HG02840 (cell line): ENCODE data around the gene FOXA1.

Experiments used
- ATAC-seq: cut with Tn5 transposase; IDR thresholded peaks from one replicate; pipeline ENCODE4 v1.9.1; 2021; ENCODE audit warnings: mild to moderate bottlenecking, moderate library complexity, moderate number of reproducible peaks; ENCODE audit not compliant: unreplicated experiment, low FRiP score

The FOXA1 gene

DNA sequence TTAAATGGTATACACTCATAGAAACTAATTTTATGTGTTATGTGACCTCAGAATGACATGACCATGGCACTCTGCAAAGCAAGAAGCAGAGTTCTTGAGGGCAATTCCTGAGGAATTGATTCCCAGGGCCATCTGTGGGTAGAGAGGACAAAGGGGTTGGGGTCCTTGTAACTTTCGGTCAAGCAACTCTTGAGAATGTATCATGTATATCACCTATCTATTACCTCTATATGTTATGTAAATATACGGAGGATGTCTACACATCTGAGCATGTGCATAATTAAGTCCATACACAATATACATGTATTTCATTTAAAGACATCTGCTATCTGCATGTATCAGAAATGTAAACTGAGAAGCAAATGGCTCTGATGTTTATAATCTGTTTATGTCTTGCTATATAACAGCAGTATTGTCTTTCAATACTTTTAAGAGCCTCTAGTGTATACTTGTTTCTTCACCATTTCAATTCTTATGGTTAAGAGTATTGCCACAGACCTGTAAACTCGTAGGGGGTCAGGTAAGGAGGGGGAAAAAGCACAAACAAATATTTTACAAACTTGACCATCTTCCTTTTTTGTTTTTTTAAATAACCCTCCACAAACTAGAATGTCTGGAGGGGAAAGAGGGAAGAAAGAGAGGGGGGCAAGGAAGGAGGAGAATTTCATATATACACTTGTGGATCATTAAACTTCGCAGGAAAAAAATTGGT is 4.5 kb downstream of the FOXA1 start:
- no peak for ATAC-seq

DNA sequence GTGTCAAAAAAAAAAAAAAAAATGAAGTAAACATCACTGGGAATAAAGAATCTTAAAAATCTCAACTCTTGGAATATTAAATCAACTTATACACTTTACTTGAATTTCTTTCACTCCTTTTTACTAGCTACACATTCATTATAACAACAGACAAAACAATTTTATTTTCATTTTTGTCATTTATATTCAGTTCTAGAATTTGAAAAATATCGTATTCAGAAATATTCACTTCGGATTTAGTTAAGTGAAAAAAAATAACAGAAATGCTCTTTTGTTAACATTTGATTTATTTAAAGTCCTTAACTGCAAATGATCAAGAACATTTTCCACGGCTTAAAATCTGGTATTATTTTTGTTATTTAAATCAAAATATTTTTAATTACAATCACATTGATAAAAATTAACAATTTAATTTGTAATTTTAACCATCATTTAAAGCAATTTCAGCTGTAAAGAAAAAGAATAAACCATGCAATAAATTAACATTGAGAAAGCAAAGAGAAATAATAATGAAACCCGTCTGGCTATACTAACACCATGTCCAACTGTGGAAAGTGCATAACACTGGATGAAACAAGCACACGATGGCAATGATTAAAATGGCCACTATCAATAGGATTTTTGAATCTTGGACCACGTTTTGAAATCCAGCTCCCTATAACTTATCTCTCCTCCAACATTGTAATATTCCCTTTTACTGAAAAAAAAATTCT is 5.2 kb downstream of the FOXA1 start:
- ATAC-seq: no peak

DNA sequence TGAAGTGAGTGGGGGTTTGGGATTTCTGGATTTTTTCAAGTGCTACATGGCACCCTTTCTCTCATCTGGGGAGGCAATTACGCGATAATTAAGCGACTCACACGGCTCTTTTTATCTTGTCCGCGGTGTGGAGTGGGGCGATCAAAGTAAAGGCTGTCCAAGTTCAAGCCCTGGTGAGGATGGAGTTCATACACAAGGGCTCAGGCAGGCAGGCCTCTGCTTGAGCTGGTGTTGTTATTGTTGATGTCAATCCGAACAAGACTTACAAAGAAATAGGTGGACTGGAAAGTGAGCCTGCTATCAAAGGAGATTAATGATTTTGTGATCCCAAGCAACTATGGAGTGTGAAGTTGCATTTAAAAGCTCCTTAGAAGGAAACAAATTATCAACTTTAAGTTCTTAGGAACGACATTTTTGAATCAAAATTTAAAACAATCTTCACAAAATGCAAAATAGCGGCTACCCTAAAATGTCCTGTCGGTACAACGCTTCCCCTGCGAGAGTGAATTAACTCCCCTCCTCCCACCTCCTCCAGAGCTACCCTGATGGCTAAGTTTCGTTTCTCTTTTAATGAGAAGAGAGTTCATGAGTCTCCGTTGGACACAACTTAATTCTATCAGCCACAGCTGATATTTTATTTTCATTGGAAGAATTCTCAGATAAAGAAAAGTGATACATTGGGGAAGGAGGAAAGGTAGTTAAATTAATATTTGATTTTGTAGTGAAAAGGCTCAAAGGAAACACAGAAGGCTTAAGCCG is 5.9 kb downstream of the FOXA1 start:
- ATAC-seq: no peak

DNA sequence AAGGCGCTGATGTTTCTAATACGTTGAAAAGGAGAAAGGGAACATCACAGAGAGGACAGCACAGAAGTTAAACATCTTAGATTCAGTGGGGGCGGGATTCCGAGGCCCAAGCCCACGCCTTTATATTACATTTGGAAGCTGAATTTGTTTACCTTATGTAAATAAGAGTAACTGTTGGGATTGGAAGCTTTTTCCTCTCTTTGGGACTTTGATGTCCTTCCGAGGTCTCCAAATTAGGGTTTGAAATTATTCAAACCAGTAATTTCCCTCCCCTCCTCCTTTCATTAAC is 6.4 kb downstream of the FOXA1 start:
- no peak for ATAC-seq

DNA sequence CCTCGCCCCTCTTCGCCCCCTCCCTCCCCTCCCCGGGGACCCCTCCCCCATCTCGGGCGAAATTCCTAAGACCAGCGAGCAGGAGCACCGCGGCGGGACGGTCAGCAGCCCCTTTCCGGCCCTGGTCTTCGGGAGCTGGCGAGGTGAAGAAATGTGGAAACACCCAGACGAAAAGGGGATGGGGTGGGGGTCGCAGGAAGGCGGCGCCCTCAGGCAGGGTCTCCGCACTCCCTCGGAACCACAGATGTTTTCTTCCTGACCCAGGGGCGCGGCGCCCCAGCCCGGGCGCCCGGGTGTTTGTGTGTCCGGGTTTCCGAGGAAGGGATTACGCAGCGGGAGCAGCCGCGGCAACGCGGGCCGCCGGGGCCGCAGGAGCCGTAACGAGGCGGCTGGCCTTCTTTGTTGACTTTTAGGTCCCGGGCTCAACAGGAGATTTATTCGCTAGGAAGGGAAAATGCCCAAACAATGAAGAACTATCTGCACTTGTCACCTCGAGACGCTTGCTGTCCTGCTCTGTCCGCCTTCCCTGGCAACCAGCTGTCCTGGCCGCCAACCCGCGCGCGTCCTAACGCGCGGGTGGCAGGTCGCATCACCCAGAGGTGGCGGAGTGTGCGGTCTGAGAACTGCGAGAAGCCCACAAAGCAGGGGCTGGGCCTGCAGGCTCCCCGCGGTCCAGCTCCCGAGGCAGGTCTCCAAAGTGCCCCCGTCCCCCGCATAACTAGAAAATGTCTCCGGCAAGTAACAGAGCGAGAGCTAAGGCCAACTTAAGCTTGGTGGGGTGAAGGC is 7.0 kb downstream of the FOXA1 start:
- ATAC-seq: no peak

DNA sequence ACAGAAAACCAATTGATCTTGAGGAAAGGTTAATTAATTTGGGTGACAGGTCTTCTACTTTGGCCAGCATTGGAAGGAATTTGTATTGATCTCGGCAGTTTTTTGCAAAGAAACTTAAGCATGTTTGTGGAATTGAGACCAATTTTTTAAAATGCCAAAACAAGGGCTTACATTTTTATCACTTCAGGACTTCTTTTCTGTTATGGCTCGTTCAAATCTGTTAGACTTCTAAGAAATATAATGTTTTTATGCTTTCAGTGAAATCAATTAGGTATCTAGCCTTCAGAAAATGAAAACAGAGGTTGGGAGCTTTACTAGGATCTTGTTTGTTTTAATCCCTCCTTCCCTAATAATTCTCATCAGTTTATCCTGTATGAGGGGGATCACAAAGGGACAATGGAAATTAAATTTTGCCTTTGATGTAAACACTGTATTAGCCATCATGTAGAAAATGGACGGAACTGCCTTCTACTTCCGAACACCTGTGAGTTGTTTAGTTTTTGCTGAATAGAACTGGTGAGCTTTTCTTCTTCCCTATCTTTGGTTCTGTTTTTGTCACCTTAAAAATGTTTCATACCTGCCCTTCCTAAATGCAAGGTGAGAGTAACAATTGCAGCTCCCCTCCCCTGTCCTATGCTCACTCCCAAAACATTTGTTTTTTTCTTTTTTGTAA is 7.8 kb downstream of the FOXA1 start:
- ATAC-seq: no peak

DNA sequence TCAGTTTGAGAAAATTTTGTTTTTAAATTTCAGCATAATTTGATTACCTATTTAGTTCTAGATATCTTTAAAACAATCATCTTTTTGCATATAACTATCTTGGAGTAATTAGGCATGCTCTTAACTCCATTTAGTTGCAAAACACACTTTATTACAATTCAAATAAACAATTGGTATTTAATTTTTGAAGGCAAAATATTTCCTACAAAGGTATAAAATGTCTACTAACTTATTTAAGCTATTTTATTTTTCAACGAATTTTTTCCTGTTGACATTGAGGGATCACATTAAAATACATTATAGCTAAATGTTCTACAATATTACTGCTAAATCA is 8.3 kb downstream of the FOXA1 start:
- no peak for ATAC-seq

DNA sequence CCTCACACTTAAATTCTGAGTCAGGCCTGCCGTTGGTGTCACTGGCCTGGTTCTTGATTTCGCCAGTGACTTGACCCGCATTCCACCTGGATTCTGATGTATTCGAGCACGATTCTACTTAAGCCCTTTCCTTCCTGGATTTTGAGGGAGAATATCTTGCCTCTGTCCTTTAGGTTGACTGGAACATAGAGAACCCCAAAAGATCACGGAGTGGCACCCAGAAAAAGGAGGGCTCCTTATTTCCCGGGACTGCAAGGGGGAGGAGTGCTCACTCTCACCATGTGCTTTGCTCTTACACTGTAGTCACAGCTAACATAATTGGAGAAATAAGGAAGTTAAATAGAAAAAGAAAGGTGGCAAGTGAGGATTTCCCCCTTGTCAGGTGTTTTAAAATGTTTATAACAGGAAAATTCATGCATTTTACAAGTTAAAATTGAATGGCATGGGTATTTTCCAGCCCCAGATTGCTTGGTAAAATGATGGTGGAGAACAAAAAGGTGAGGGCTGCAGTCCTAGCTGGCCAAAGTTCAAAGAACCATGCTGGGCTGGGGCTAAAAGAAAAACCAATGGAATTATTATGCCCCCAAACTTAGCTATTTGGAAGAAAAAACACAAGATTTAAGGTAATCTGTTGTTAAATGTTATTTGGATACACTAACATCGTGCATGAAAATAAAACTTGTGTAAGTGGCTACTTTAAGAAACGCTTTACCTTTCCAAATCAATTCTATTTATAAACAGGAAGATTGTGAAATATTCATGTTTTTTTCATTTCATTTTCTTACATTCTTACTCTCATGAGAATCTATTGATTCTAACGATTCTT is 8.9 kb downstream of the FOXA1 start:
- ATAC-seq: no peak

DNA sequence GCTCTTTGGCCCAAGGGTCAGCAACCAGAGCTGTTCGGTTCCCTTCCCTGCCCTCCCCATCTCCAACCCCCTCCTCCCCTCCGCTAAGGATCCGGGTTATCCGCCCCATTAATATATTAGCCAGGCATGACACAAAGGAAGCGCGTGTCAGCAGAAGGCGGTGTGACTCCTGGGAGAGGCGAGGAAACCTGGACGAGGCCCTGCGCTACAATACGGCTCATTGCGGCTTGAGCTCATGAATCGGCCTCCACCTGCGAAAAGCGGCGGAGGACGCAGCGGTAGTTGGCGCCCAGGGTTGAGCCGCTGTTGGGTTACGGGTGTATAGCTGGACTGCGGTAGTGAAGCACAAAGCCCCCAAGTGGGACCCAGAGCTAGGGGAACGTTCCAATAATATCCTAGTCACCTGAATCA is 9.9 kb downstream of the FOXA1 start:
- no peak for ATAC-seq

DNA sequence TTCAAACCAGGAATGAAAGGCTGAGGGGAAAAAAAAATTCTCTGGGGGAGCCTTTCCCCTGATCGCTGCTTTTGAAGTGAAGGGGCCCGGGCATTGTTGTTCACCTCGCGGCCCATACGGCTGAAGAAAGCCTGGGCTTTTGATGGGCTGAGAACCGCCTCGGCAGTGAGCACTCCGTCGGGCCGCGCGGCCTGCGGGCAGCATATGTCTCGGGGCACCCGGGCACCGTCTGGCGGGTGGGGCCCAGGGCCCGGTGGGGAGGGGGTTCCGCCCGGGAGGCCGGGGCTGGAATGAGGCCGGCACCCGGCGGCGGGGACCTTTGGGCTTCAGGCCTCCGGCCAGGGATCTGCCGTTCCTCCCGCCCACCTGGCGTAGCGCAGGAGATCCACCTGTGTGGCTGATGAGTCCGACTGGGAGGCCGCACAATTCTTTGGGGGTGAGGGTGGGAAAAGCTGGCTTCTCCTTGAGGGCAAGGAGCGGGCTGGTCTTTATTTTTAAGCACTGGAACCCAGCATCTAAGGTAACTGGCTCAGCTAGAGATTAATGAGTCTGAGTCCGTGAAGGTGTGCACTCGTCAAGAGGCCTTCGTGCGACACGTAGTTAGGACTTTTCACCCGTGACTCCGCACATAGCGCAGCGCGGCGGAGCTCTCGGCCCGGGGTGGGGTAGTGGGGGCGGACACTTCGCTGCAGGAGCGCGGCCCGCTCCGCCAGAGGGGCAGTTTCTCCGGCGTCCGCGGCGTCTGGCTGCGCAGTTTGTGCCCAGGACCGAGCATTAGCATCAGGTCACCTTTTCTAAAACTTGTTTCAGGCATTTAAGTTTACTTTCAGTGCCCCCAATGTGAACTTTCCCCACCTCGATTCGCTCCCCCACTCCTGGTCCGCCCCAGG is 10.6 kb downstream of the FOXA1 start:
- ATAC-seq: no peak

DNA sequence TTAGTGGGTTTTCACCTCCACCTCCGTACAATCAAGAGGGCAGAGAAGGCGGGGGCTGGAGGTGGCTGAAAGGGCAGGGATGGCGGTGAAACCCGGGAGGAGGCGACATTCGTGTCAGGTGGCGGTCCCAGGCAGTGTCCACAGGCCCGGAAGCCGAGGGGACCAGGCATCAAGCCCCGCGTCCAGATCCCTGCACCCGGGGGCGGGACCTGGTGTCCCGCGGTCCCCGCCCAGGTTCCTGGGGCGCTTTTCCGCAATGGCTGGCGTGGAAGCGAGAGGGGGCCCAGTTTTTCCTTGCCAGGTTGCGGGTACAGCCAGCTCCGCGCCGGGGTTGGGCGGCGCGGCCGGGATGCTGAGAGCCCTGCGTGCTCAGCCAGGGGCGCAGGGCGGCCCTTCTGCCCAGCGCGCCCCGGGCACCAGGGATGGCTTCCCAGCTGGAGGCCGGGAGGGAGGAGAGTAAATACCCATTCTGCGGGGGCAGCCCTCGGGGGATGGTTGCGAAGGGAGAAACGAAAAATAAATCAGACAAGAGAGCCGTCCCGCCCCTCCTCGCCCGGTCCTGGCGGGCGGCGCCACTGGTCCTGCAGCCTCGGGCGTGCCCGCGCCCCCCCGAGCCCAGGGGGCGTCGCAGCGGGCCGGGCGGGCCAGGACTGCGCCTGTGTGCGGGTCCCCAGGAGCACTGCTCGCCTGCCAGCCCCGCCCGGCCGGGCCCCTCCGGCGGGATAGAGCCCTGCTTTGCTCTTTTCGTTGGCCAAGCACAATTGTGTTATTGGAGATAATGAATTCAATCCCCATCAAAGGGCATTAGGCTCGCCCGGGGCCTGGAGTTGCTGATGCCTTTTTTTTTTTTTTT is 11.5 kb downstream of the FOXA1 start:
- no peak for ATAC-seq

DNA sequence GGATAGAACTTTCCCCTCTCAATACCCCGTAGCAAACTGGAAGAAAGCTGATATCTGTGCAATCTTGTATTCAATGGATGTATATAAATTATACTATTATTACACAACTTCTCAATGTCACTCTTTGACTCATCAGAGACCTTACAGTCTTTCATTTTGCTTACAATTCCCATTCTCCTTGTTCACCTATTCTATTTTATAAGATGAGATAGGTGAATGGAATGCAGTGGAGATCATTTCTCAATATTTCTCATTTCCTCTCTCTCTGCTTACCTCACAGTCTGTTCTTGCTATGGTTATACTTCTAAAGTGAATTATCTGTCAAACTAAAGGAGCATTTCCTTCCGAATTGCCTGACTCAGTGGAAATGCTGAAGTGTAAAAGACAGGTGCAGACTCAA is 14.9 kb downstream of the FOXA1 start:
- ATAC-seq: no peak

DNA sequence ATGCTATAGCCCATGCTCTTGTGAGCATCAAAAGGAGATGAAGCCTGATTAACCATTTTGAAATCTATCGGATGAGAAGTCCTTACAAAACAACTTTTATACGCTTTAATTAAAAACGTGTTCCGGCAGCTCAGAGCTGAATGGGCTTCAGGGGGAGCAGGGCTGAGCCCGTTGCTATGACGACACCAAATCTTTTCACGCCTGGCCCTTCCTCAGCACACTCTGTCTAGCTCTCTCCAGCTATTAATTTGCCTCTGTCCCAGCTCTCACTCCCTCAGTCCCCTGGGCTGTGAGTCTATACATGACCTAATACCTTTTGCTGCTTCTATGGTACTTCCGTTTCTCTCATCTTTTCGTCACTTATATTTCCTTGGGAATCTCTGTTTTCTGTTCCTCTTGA is 15.8 kb downstream of the FOXA1 start:
- ATAC-seq: no peak

DNA sequence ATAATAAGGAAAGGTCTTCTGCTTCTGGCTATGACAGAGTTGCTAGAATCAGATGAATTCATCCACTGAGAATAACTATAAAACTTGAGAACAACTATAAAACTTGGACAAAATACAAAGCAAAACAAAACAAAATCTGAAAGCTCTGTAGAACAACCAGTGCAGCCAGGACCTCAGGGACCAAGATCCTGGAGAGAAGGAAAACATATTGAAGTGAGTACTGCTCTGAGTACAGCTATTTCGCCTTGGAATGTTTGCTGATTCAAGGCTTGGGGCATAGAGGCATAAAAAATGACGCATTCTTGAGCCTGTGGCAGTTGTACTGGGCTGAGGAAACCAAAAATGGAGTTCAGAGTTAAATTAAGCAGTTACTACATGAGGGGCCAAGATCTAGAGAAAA is 21.7 kb downstream of the FOXA1 start:
- ATAC-seq: no peak

DNA sequence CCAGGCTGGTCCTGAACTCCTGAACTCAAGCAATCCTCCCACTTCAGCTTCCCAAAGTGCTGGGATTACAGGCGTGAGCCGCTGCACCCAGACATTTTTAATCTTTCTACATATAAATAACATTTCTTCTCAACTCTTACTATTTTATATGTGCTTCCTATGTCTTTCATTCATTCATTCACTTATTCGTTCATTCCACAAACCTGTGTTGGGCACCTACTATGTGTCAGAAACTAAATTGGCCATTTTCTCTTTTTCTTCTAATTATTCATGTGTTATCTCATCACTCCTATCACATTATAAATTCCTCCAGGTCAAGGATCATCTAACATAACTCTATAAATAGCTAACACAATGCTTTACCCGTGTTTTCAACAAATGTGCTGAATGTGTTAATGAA is 23.7 kb downstream of the FOXA1 start:
- no peak for ATAC-seq

DNA sequence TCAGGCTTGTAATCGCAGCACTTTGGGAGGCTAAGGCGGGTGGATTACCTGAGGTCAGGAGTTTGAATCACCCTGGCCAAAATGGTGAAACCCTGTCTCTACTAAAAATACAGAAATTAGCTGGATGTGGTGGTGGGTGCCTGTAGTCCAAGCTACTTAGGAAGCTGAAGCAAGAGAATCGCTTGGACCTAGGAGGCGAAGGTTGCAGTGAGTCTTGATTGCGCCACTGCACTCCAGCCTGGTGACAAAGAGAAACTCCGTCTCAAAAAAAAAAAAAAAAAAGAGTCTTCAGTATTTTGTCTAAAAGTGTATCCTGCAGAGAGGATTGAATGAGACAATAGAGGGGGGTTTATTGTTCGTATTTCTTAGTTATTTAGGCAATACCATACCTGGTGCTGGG is 25.3 kb downstream of the FOXA1 start:
- ATAC-seq: no peak

DNA sequence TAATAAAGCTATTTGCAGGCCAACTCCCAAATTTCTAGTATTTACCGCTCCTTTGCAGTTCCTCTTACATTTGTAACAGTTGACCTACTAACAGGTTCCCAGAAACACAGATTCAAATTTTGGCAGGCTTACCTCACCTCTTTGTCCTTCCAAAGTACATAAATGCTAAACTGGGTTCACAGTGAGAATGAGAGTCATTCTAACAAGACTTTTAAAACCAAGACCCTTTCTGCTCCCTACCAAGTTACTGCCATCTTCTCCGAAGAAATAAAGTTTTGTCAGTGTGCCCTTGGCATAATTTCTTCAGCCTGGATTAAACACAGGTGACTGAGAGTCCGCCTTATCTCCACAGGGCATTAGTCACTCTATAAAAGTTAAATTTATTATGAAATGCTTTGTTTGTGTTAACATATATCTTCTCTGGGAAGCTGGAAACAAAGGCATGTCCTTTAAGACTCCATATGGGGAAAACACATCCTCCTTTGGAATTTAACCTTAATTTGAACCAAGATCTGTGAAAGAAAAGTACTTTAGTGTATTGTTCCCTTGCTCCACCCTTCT is 28.2 kb downstream of the FOXA1 start:
- no peak for ATAC-seq

DNA sequence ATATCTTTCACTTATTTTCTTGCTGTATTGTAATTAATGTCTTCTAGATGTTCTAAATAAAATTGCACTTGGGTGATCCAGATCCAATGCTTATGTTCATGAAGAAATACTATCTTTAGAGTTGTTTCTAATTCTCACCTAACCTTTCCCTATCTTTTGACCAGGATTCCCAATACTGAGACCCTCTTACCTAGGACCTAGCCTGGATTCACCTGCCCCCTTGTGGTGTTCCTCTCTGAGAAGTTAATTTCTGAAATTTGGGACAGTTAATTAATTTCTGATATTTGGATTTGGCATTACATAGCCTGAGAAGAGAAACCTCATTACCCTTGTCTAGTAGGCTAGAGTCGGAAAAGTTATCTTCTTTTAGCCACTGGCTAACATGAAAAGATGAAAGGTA is 29.5 kb downstream of the FOXA1 start:
- ATAC-seq: no peak
